GM12872 (cell line): ENCODE results near the gene OR10A5.

Source experiments
- CTCF ChIP-seq: IDR thresholded peaks from 3 replicates; pipeline ENCODE4 v1.5.1; 2011; ENCODE audit warnings: low read depth, mild to moderate bottlenecking, low read length, moderate library complexity; ENCODE audit not compliant: insufficient read depth

The OR10A5 gene

DNA sequence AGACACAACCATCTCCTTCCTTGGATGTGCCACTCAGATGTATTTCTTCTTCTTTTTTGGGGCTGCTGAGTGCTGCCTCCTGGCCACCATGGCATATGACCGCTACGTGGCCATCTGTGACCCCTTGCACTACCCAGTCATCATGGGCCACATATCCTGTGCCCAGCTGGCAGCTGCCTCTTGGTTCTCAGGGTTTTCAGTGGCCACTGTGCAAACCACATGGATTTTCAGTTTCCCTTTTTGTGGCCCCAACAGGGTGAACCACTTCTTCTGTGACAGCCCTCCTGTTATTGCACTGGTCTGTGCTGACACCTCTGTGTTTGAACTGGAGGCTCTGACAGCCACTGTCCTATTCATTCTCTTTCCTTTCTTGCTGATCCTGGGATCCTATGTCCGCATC is 31.4 kb downstream of the OR10A5 start:
- TF ChIP-seq CTCF = no peak

GRCh38 chr11:6882751-6883150 is 37.3 kb downstream of the OR10A5 start:
- no peak for TF ChIP-seq CTCF

- no peak for TF ChIP-seq CTCF
Observed at GRCh38 chr11:6888830-6889229, 43.3 kb downstream of the OR10A5 start.

GRCh38 chr11:6889835-6890234 is 44.4 kb downstream of the OR10A5 start:
- no peak for TF ChIP-seq CTCF

DNA sequence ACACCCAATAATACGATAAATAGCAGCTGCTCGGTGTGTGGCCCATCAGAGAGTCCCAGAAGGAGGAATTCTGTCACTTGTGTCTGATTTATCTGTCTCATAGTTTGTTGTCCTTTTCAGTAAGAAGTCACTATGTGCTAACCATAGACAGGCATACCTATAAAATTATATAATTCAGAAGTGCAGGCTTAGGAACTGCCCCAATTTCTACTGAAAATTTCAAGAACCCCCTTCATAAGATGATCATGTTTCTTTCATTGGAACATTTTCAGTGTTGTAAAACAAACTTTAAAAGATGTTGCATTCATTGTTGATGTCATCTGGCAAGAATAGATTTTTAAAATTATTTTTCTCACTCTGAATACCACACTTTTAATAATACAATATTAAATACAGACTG is 46.9 kb downstream of the OR10A5 start, which contains the start of gene OR2D2:
Gene OR2D2, minus strand, starts transcription at position 101 of the 400 bp plus-strand sequence. Its CDS starts 0 bp downstream, at position 101.
- TF ChIP-seq CTCF = no peak

- no peak for TF ChIP-seq CTCF
Observed at GRCh38 chr11:6894097-6894496, 48.6 kb downstream of the OR10A5 start.

DNA sequence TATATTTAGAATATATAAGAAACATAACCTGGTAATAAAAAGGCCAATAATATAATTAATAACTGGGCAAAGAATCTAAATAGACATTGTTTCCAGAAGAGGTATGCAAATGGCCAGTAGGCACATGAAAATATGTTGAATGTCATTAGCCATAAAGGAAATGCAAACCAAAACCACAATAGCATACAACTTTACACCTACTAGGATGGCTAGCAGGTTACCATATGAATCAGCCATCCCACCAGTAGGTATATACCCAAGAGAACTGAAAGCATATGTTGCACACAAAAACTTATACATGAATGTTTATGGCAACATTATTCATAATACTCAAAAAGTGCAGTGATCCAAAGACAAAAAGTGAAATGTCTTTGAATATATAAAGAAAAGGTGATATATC is 49.5 kb downstream of the OR10A5 start:
- no peak for TF ChIP-seq CTCF
